Loucy (cell line): ENCODE data around the gene MAP4K1.

Experiments
- H2AFZ ChIP-seq: fragments of 200-600 bp; sonication (generic); 2 replicates; pipeline ENCODE4 v1.6.0; 2016; ENCODE audit warnings: antibody characterized with exemption, mild to moderate bottlenecking, low read length, moderate library complexity
- H3F3A ChIP-seq: fragments of 200-600 bp; 2 replicates; pipeline ENCODE4 v1.6.0; 2016; ENCODE audit warnings: antibody characterized with exemption, low read depth, mild to moderate bottlenecking
- H3K27me3 ChIP-seq: fragments of 200-600 bp; sonication (generic); 2 replicates; pipeline ENCODE4 v1.6.1; 2014; ENCODE audit warnings: low read length, mild to moderate bottlenecking; ENCODE audit not compliant: insufficient read depth, poor library complexity, severe bottlenecking
- H3K36me3 ChIP-seq: fragments of 200-600 bp; sonication (generic); 2 replicates; pipeline ENCODE4 v1.6.1; 2016; ENCODE audit warnings: low read length; ENCODE audit not compliant: insufficient read depth
- H3K4me1 ChIP-seq: fragments of 200-600 bp; sonication (generic); 2 replicates; pipeline ENCODE4 v1.5.1; 2014; ENCODE audit warnings: low read length, mild to moderate bottlenecking; ENCODE audit not compliant: insufficient read depth, poor library complexity, severe bottlenecking
- H3K4me2 ChIP-seq: fragments of 200-600 bp; sonication (generic); 2 replicates; pipeline ENCODE4 v1.6.0; 2014; ENCODE audit warnings: antibody characterized with exemption, low read length, low read depth, mild to moderate bottlenecking; ENCODE audit not compliant: poor library complexity, severe bottlenecking
- H3K4me3 ChIP-seq: fragments of 200-600 bp; sonication (generic); 2 replicates; pipeline ENCODE4 v1.5.1; 2014; ENCODE audit warnings: low read length, mild to moderate bottlenecking, mixed read lengths; ENCODE audit not compliant: poor library complexity, severe bottlenecking
- H3K79me2 ChIP-seq: fragments of 200-600 bp; sonication (generic); 2 replicates; pipeline ENCODE4 v1.6.1; 2014; ENCODE audit warnings: low read length; ENCODE audit not compliant: insufficient read depth
- H3K9ac ChIP-seq: fragments of 200-600 bp; sonication (generic); 2 replicates; pipeline ENCODE4 v1.6.0; 2014; ENCODE audit warnings: mild to moderate bottlenecking, low read depth, low read length, moderate library complexity; ENCODE audit not compliant: poor library complexity, severe bottlenecking
- H3K9me2 ChIP-seq: fragments of 200-600 bp; sonication (generic); replicated peaks from 2 replicates; pipeline ENCODE4 v1.6.1; 2016; ENCODE audit warnings: low read depth, low read length, mixed read lengths
- H3K9me3 ChIP-seq: fragments of 200-600 bp; sonication (generic); 2 replicates; pipeline ENCODE4 v1.6.1; 2014; ENCODE audit warnings: mild to moderate bottlenecking, antibody characterized with exemption, low read length, low read depth; ENCODE audit not compliant: insufficient read depth
- H4K20me1 ChIP-seq: fragments of 200-600 bp; sonication (generic); 2 replicates; pipeline ENCODE4 v1.6.0; 2014; ENCODE audit warnings: antibody characterized with exemption, low read length, mild to moderate bottlenecking; ENCODE audit not compliant: insufficient read depth, poor library complexity, severe bottlenecking
- EZH2phosphoT487 ChIP-seq: fragments of 200-600 bp; IDR thresholded peaks from 2 replicates; pipeline ENCODE4 v1.6.1; 2018; ENCODE audit warnings: antibody characterized with exemption, mild to moderate bottlenecking, moderate library complexity, borderline replicate concordance
- TF ChIP-seq, protein P1 (sequence below): fragments of 200-600 bp; sonication (generic); conservative IDR thresholded peaks from 2 replicates; pipeline ENCODE4 v1.5.1; 2014; ENCODE audit warnings: mild to moderate bottlenecking, antibody characterized with exemption, low read length

MAP4K1 gene

DNA sequence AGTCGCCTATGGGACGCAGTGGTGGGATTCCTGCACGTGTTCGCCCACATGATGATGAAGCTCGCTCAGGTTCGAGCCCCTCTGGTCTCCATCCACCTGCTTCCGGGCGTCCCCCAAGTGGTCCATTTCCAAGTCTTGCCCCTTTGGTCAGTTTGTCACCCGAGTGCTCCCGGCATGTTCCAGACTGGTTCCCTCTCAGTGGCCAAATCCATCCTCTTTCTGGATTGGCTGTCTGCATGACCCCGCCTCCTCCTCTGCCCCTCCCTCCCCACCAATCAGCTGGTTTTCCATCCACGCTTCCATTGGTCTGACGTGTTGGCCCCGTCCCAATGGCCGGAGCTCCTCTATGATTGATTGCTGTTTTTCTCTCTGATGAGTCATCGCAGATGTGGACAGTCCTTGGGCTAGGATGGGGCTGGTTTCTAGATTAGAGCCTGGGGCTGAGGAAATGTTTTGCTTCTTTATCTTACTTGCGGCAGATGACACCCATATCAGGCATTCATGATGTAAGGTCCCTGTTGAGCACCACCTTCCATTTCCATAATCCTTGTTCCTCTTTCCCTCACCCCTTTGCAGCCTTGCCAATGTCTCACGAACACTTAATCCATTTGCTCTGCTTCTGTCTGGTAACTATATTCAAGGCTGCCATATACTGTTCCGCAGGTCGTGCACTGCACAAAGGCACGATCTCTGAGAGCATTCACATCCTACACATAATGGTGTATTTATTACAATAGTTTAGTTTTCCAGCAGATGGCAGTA is 73.8 kb downstream of the MAP4K1 start:
- Histone ChIP-seq H3K4me1 (peaks cover 6% of the 10 kb centered on the region), H3F3A (no peaks in the 10 kb centered on the region), H3K4me2 (peak overlapping the region; percentile 30), H3K79me2 (no peaks in the 10 kb centered on the region), H3K9me3 (no peaks in the 10 kb centered on the region), H3K36me3 (no peaks in the 10 kb centered on the region), H3K4me3 (no peak overlapping the region), H3K27me3 (no peaks in the 10 kb centered on the region), H4K20me1 (no peaks in the 10 kb centered on the region), H3K9ac (no peak overlapping the region), H3K9me2 (no peaks in the 10 kb centered on the region), H2AFZ (no peak overlapping the region; the same call in none of the 2 replicates)
- no peak for TF ChIP-seq EZH2phosphoT487
- TF ChIP-seq, protein P1, sequence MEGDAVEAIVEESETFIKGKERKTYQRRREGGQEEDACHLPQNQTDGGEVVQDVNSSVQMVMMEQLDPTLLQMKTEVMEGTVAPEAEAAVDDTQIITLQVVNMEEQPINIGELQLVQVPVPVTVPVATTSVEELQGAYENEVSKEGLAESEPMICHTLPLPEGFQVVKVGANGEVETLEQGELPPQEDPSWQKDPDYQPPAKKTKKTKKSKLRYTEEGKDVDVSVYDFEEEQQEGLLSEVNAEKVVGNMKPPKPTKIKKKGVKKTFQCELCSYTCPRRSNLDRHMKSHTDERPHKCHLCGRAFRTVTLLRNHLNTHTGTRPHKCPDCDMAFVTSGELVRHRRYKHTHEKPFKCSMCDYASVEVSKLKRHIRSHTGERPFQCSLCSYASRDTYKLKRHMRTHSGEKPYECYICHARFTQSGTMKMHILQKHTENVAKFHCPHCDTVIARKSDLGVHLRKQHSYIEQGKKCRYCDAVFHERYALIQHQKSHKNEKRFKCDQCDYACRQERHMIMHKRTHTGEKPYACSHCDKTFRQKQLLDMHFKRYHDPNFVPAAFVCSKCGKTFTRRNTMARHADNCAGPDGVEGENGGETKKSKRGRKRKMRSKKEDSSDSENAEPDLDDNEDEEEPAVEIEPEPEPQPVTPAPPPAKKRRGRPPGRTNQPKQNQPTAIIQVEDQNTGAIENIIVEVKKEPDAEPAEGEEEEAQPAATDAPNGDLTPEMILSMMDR, result no peak

DNA sequence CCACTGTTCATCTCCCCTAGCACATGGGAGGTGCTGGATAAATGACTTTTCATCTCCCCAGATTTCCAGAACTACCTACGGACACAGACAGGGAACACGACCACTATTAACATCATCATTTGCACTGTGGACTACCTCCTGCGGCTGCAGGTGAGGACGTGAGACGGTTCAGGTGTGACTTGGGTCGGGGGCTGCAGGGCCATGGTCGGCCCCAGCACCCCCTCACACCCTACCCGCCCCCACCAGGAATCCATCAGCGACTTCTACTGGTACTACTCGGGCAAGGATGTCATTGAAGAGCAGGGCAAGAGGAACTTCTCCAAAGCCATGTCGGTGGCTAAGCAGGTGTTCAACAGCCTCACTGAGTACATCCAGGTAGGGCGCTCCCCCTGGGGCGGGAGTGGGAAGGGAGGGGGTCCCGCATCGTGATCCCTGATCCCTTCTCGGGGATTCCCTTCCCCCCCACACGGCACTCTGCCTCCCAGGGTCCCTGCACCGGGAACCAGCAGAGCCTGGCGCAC is 74.4 kb downstream of the MAP4K1 start:
- TF ChIP-seq, protein P1, result no peak
- no peak for TF ChIP-seq EZH2phosphoT487
- Histone ChIP-seq H3K9ac (no peak overlapping the region), H4K20me1 (no peaks in the 10 kb centered on the region), H3K27me3 (no peaks in the 10 kb centered on the region), H3K4me1 (peaks cover 12% of the 10 kb centered on the region), H3K4me2 (no peak overlapping the region), H3F3A (no peaks in the 10 kb centered on the region), H3K9me2 (no peaks in the 10 kb centered on the region), H3K79me2 (no peaks in the 10 kb centered on the region), H3K36me3 (no peaks in the 10 kb centered on the region), H2AFZ (no peak overlapping the region), H3K4me3 (no peak overlapping the region), H3K9me3 (no peaks in the 10 kb centered on the region)

DNA sequence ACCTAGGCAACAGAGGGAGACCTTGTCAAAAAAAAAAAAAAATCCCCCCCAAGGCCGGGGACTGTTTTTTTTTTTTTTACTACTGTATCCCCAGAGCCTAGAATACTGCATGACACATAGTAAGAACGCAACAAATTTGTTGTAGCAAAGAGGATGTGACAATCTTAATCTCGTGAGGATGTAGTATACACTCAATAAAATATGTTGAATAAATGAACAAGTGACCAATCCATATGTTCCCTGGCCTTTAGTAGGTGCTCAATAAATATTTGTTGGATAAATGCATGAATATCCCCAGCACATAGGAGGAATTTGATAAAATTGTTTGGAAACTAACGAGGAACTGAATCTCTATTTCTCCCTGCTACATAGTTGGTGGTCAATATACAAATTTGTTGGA is 75.7 kb downstream of the MAP4K1 start:
- Histone ChIP-seq H3K27me3 (no peaks in the 10 kb centered on the region), H3K79me2 (no peaks in the 10 kb centered on the region), H3K4me2 (no peak overlapping the region), H3K4me1 (peaks cover 14% of the 10 kb centered on the region), H3F3A (no peaks in the 10 kb centered on the region), H4K20me1 (no peaks in the 10 kb centered on the region), H2AFZ (no peak overlapping the region), H3K4me3 (no peak overlapping the region), H3K36me3 (no peaks in the 10 kb centered on the region), H3K9me3 (no peaks in the 10 kb centered on the region), H3K9me2 (no peaks in the 10 kb centered on the region), H3K9ac (no peak overlapping the region)
- TF ChIP-seq, protein P1, result no peak
- no peak for TF ChIP-seq EZH2phosphoT487
